ENCODE data around the gene PSKH1.

The PSKH1 gene

GRCh38 chr16:67957622-67958021 is 64.6 kb downstream of the PSKH1 start:
- TF ChIP-seq, protein P1, sequence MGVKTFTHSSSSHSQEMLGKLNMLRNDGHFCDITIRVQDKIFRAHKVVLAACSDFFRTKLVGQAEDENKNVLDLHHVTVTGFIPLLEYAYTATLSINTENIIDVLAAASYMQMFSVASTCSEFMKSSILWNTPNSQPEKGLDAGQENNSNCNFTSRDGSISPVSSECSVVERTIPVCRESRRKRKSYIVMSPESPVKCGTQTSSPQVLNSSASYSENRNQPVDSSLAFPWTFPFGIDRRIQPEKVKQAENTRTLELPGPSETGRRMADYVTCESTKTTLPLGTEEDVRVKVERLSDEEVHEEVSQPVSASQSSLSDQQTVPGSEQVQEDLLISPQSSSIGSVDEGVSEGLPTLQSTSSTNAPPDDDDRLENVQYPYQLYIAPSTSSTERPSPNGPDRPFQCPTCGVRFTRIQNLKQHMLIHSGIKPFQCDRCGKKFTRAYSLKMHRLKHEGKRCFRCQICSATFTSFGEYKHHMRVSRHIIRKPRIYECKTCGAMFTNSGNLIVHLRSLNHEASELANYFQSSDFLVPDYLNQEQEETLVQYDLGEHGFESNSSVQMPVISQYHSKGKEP (tag by site-specific recombination; IDR thresholded peaks at IDR 0.05) = no peak
- TF ChIP-seq EGR2 (tag by site-specific recombination; IDR thresholded peaks at IDR 0.05; ENCODE audit: low read depth) = 0 out of 2 replicates have a peak, but pooled peaks have one; percentile 7
- Histone ChIP-seq H3K9me3 (ENCODE audit: control insufficient read depth, insufficient read depth, low read depth, low read length) (no peaks in the 10 kb centered on the region), H3K36me3 (ENCODE audit: control insufficient read depth in 2 of 2, insufficient read depth in 1 of 2, low read length in 2 of 2) (peaks cover 9 to 78% of the 10 kb centered on the region in 2 experiments; a peak in 2 of 3 replicates), H3K27ac (ENCODE audit: extremely low read depth, low read depth, low read length) (no peak overlapping the region), H3K4me1 (ENCODE audit: control insufficient read depth, insufficient read depth, low read length) (no peaks in the 10 kb centered on the region), H3K4me3 (ENCODE audit: low read depth, low read length) (no peak overlapping the region)
- CTCF ChIA-PET = no interaction called here
- POLR2A ChIA-PET = no interaction called here

GRCh38 chr16:67959536-67960329 is 66.7 kb downstream of the PSKH1 start:
- ChIA-PET CTCF (interaction anchor here (0.6 to 1.0 kb wide), 2 partner anchors 18 to 495 kb away, joined by 3 read pairs; no protein-coding TSS in a partner anchor), POLR2A (interaction anchor here (0.6 to 0.7 kb wide), 2 partner anchors 18 to 22 kb away, joined by 3 to 5 read pairs; no protein-coding TSS in a partner anchor)
- no peak overlapping the region for H3K4me3 ChIP-seq (ENCODE audit: low read depth, low read length)
- H3K27ac ChIP-seq (ENCODE audit: extremely low read depth, low read depth, low read length) = no peak overlapping the region
- H3K36me3 ChIP-seq (ENCODE audit: control insufficient read depth in 2 of 2, insufficient read depth in 1 of 2, low read length in 2 of 2) = peaks cover 9 to 83% of the 10 kb centered on the region in 2 experiments; a peak in 2 of 3 replicates
- no peaks in the 10 kb centered on the region; the same call in 1 of the 2 replicates for H3K4me1 ChIP-seq (ENCODE audit: control insufficient read depth, insufficient read depth, low read length)
- TF ChIP-seq EGR2 (tag by site-specific recombination; IDR thresholded peaks at IDR 0.05; ENCODE audit: low read depth) (0 out of 2 replicates have a peak, but pooled peaks have one; percentile 12), KLF10 (tag by site-specific recombination; IDR thresholded peaks at IDR 0.05) (no peak), ZNF626 (tag by site-specific recombination; IDR thresholded peaks at IDR 0.05) (no peak), BCL11B (tag by site-specific recombination; IDR thresholded peaks at IDR 0.05; ENCODE audit: low read depth) (no peak), ZSCAN5A (tag by site-specific recombination; IDR thresholded peaks at IDR 0.05) (no peak)
- TF ChIP-seq, protein P2, sequence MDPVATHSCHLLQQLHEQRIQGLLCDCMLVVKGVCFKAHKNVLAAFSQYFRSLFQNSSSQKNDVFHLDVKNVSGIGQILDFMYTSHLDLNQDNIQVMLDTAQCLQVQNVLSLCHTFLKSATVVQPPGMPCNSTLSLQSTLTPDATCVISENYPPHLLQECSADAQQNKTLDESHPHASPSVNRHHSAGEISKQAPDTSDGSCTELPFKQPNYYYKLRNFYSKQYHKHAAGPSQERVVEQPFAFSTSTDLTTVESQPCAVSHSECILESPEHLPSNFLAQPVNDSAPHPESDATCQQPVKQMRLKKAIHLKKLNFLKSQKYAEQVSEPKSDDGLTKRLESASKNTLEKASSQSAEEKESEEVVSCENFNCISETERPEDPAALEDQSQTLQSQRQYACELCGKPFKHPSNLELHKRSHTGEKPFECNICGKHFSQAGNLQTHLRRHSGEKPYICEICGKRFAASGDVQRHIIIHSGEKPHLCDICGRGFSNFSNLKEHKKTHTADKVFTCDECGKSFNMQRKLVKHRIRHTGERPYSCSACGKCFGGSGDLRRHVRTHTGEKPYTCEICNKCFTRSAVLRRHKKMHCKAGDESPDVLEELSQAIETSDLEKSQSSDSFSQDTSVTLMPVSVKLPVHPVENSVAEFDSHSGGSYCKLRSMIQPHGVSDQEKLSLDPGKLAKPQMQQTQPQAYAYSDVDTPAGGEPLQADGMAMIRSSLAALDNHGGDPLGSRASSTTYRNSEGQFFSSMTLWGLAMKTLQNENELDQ (tag by site-specific recombination; IDR thresholded peaks at IDR 0.05; ENCODE audit: low read depth) = no peak
- TF ChIP-seq, protein P3, sequence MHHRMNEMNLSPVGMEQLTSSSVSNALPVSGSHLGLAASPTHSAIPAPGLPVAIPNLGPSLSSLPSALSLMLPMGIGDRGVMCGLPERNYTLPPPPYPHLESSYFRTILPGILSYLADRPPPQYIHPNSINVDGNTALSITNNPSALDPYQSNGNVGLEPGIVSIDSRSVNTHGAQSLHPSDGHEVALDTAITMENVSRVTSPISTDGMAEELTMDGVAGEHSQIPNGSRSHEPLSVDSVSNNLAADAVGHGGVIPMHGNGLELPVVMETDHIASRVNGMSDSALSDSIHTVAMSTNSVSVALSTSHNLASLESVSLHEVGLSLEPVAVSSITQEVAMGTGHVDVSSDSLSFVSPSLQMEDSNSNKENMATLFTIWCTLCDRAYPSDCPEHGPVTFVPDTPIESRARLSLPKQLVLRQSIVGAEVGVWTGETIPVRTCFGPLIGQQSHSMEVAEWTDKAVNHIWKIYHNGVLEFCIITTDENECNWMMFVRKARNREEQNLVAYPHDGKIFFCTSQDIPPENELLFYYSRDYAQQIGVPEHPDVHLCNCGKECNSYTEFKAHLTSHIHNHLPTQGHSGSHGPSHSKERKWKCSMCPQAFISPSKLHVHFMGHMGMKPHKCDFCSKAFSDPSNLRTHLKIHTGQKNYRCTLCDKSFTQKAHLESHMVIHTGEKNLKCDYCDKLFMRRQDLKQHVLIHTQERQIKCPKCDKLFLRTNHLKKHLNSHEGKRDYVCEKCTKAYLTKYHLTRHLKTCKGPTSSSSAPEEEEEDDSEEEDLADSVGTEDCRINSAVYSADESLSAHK (tag by site-specific recombination; IDR thresholded peaks at IDR 0.05) = no peak
- TF ChIP-seq, protein P4, sequence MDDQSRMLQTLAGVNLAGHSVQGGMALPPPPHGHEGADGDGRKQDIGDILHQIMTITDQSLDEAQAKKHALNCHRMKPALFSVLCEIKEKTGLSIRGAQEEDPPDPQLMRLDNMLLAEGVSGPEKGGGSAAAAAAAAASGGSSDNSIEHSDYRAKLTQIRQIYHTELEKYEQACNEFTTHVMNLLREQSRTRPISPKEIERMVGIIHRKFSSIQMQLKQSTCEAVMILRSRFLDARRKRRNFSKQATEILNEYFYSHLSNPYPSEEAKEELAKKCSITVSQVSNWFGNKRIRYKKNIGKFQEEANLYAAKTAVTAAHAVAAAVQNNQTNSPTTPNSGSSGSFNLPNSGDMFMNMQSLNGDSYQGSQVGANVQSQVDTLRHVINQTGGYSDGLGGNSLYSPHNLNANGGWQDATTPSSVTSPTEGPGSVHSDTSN (CRISPR knock-in tag; IDR thresholded peaks at IDR 0.05) = no peak
- H3K9me3 ChIP-seq (ENCODE audit: control insufficient read depth, insufficient read depth, low read depth, low read length) = no peaks in the 10 kb centered on the region
